ENCODE results near the gene ZNF628.
A peak's percentile ranks its signal among the peaks of the same experiment; 100 is the strongest.

Gene ZNF628

DNA sequence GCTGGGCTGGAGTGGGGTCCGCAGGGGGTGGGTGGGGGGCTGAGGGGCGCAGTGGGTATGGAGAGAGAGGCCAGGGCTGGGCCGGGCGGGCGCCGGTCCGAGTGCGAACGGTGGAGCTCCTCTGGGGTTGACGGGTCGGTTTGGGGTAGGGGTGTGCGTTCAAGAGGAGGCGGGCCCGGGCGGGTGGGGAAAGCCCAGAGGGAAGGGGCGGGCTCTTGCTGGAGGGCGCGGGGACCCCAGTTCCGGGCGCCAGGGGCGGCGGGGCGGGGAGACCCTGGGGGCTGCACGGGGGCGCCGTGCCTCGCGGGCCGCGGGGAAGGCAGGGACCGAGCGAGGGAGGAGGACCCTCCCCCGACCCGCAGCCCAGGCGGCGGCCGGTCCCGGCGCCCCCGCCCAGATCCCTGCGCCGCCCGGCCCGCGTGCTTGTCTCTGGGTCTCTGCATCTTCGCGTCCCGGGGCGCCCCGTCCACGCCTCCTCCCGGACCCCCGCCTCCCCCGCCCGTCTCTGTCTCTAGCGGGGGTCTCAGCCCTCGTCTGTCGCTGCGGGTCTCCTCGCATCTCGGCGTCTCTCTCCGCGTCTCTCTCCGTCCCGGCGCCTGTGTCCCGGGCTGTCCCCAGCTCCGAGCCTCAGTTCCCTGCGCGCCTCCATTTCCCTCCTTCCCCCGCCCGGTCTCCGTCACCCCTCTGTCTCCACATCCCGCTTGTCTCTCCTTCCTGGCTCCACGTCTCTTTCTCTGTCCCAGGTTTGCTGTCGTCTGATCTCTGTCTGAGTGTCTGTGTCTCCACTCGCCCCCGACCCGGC, 25.1 kb upstream of the ZNF628 start:
- DNase-seq (ENCODE audit: low read depth) = no peak

DNA sequence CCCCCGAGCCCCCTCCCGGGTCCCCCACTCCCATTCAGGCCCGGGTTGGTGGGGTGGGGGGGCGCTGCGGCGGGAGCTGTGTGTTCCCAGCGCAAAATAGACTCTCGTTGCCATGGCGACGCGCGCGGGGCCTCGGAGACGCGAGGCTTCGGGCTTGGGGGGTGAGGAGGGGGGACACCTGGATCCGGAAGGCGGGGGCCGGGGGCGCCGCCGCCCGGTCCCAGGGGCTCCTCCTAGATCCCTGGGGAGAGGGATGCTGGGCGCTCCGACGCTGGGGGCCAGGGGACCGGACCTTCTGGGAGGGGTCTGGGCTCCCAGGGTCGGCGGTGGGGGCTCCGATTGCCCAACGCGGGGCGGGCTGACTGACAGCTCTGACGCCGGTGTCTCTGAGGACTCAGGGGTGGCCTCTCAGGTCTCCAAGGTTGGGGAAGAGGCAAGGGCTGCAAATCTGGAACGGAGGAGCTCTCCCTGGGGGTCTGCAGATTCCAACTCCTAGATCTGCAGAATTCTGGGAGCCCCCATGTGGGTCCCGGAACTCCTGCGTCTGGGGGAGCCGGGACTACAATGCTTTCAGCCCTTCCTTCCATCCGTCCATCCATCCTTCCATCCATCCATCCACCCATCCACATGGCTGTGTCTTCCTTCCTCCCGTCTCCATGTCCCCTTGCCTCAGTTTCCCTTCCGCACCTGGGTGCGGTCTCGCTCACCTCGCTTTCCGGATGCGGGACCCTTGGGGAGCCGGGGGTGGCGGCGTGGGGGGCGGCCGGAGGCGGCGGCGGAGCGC, 24.3 kb upstream of the ZNF628 start:
- no peak for DNase-seq (ENCODE audit: low read depth)

GRCh38 chr19:55452749-55453346, 23.6 kb upstream of the ZNF628 start:
- DNase-seq (ENCODE audit: low read depth) = peak; percentile 45

- no peak for DNase-seq (ENCODE audit: low read depth)
Measured at GRCh38 chr19:55453511-55454260, 22.7 kb upstream of the ZNF628 start.

GRCh38 chr19:55454787-55455243, 21.6 kb upstream of the ZNF628 start:
- peak; percentile 42 for DNase-seq (ENCODE audit: low read depth)

DNA sequence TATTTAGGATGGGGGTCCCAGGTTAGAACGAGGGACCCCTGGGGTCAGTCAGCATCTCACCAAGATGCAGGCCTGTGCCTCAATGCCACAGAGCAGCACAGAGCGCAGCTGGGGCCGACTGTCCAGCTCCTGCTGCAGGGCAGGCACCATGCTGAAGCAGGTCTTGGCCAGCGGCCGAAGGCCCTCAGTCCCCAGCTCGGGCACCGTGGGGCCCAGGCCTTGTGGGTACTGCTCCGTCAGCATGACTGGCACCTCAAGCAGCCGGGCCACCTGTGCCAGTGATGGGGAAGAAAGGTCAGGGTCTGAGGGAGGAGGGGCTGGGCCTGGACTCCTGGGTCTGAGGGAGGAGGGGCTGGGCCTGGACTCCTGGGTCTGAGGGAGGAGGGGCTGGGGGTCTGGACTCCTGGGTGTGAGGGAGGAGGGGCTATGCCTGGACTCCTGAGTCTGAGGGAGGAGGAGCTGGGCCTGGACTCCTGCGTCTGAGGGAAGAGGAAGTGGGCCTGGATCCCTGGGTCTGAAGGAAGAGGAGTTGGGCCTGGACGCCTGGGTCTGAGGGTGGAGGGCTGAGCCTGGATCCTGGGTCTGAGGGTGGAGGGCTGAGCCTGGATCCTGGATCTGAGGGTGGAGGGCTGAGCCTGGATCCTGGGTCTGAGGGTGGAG, 20.7 kb upstream of the ZNF628 start:
- no peak for DNase-seq (ENCODE audit: low read depth)

DNA sequence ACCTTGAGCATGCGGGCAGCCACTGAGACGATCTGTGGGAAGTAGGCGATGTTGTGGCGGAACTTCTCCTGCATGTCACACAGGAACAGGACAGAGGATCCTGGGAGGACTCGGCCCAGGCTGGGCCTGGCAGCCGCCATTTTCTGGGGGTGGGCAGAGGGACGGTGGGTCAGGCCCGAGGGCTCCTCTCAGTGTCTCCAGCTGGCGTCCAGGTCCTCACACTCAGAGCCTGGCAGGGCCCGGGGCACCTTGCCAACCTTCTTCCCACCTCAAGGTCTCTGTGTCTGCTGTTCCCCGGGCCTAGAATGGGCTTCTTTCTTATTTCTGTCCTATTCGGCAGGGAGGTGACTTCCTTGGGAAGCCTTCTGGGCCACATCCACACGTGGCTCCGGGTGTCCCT, 20.1 kb upstream of the ZNF628 start:
- no peak for DNase-seq (ENCODE audit: low read depth)

DNA sequence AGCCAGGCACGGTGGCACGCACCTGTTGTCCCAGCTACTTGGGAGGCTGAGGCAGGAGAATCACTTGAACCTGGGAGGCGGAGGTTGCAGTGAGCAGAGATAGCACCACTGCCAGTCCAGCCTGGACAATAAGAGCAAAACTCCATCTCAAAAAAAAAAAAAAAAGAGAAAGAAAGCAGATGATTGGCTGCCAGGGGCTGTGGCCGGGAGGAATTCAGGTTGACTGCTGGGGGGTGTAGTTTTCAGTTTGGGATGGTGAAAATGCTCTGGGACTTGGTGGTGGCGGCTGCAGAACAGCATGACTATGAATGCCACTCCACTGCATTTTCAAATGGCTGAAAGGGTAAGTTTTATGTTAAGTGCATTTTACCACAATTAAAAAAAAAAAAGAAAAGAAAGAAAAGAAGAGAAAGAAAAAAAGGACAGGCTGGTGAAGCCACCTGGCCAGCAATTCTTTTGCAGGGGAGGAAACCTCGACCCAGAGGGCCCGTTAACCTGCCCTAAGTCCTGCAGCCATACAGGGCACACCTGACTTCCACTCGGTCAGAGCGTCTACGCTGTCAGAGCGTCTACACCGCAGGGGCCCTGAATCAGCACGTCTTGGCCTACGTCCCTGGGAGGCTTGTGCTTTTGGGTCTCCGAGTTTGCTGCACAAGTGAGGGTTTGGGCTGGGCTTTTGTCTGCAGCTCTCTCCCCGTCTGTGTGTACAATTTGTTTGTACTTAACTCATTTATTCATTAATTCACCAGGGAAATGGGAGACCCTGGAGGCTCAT, 18.5 kb upstream of the ZNF628 start:
- DNase-seq (ENCODE audit: low read depth) = no peak

GRCh38 chr19:55459551-55459949, 16.9 kb upstream of the ZNF628 start:
- no peak for DNase-seq (ENCODE audit: low read depth)

DNA sequence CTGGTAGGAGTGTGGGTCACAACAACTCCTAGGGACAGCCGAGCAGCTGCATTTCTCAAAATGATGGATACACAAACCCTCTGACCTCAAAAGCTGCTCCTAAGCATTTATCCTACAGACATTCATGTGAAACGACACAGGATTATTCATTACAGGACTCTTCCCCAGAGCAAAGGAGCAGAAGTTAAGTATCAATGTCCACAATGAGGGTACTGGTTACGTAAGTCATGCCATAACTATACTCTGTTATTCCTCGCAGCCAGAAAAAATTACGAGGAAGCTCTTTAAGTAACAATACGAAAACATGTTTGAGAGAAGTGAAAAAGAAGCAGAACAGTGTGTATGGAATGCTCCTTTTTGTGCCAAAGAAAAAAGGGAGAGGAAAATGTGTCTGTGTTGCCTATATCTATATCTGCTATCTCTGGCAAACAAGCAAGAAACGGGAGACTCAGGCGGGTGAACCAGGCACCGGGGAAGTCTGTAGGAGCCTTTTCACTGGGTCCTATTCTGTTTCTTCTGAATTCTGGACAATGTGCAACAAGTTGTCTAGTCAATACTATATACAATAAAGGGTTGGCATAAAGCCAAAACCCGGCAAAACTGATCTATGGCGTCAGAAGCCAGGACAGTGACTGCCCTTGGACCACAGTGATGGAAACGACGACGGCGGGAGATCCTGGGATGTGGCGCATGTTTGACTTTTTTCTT, 16.3 kb upstream of the ZNF628 start:
- no peak for DNase-seq (ENCODE audit: low read depth)

GRCh38 chr19:55460670-55461258, 15.7 kb upstream of the ZNF628 start:
- DNase-seq (ENCODE audit: low read depth) = no peak

DNA sequence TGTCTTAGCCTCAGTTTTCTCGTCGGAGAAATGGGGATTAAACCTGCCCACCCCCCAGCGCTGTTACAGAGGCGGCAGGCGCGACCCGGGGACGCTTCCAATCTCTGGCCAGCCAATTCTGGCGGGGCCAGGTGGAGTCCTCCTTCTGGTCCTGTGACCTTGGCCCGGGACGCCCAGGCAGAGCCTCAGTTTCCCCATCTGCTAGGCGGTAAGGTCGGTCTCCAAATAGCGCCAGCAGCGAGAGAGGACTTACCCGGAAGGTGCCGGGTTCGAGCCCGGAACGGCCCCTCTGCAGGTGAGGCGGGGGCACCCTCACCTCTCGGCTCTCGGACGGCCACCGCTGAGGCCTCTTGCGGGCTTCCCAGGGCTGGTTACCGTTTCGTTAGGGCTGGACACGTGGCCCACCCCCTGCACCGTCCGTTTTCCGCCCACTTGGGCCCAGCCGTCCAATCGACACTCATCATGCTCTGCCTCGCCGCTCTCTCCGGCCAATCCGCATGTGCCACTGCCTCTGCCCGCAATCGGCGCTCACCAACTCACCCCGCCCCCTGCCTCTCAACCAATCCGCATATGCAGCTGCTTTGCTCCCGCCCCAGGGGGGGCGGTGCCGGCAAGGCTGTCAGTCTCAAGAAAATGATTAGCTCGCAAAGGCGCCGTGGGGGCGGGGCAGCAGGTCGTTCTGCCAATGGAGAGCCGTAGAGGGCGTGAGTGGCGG, 15.0 kb upstream of the ZNF628 start, which contains the start of gene ISOC2:
ISOC2 (minus strand) TSS at position 384 of the 715 bp plus-strand sequence. CDS start 5,156 bp downstream, outside the sequence.
- DNase-seq (ENCODE audit: low read depth) = peak; percentile 100

DNA sequence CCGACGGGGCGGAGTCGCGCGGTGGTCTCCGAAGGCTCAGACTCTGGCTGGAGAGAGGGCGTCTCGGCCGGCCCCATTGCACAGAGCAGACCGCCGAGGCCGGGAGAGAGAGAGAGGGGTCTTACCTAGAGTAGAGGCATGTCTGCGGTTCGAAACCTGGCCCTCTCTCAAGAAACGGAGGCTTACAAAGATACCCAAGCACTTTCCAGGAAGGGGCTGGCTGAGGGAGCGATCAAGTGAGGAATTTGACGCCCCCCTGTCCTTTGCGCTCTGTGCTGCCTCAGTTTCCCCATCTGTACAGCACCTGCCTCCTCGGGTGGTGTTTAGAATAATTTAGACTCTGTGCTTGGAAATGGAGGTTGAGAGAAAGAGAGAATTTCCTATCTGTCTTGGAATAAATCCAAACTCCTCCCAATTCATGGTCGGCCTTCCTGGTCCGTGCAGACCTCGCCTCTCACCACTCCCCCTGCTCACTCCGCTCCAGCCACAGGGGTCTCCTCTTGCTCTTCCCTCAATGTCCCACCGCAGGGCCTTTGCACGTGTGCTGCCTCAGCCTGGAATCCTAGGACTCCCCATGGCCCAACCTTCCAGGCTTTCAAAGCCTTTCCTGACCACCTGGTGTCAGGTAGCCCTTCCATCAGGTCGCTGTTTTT, 14.3 kb upstream of the ZNF628 start:
- DNase-seq (ENCODE audit: low read depth) = no peak

- DNase-seq (ENCODE audit: low read depth) = no peak
Measured at GRCh38 chr19:55462722-55463121, 13.7 kb upstream of the ZNF628 start.

- DNase-seq (ENCODE audit: low read depth) = no peak
Measured at GRCh38 chr19:55463583-55464031, 12.8 kb upstream of the ZNF628 start.

- DNase-seq (ENCODE audit: low read depth) = no peak
Measured at GRCh38 chr19:55464039-55464661, 12.3 kb upstream of the ZNF628 start.

GRCh38 chr19:55464662-55465054, 11.8 kb upstream of the ZNF628 start, which contains the start of gene C19orf85:
Gene C19orf85 (minus strand): TSS chr19:55464751. CDS start chr19:55464554, 197 bp downstream.
- DNase-seq (ENCODE audit: low read depth) = no peak
